ENCODE results near the gene DGKI.

The DGKI gene

DNA sequence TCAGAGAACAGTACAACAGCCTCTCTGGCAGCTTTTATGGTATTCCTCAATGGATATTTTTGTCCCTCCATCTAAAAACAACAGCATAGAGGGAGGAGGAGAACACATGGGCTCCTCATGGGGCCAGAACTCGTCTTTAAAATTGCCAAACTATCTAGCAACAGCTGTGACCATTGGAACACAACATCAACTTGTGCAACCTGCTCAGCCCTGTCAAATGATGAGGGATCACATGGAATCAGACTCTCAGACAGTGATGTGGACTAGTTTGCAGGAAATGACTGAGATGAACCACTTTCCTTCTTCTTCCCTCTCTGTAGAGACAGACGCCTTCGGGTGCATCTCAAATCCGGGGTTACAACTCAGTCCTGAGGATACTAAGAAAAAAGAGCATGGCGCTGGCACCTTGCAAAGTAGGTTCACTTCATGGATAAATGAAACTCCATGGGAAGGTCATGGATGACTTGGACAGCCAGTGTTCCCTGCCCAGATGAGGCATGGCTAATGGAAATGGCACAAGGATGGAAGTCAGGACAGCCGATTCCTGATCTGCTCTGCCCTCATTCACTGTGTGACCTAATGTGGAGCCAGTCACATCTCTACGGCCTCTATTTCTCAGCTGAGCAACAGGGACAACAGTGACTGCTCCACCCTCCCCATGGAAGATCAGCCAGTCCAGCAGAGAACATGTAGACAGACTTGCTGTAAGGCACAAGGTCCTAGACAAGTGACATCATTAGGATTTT, 24.6 kb upstream of the DGKI start:
- peak; percentile 29 for DNase-seq (ENCODE audit: low read depth)

DNA sequence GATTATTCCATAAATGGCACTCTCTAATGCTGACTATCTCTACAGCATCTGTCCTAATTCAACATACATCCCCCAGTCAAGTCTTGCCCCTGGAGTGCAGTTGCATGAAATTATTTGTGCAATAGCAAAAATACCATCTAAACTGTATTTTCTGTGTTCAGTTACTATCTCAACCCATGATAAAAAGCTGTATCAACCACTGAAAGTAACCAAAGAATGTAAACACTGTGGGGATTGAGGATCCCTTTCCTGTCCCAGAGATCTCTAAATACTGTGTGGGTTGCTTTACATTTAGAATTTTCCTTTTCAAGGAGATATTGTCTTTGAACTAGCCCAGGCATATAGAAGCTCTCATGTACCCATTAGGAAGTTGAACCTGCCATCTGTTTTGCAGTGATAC, 23.9 kb upstream of the DGKI start:
- DNase-seq (ENCODE audit: low read depth), result no peak

DNA sequence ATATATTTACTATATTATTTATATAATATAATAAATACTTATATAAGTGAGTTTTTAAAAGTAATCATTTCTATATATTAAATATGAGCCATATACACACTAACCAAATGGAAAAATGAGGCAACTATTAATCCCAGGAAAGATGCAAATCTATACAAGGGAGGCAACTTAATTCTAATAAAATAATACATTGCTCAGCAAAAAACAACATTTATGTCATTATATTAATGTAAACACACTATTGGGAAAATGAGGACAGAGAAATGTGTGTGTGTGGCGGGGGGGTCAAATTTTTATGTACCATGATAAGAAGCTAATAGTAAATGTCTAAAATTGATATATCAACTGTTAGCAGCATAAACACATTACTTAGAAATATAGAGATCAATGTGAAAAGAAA, 23.3 kb upstream of the DGKI start:
- no peak for DNase-seq (ENCODE audit: low read depth)

DNA sequence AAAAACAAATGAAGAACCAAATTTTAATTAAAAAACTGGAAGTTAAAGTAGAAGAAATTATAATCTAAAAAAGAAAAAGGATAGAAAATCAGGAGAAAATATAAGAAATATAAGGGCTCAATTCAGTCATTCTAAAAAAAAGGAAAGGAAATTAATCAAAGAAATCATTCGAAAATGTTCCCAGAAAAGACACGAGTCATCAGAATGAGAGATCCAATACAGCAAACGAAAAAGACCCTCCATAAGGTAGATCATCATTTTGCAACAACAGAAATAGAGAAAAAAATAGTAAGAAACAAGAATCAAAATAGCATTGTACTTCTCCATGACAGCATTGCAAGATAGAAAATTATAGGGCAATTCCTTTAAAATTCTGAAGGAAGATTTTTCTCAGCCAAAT, 22.5 kb upstream of the DGKI start:
- no peak for DNase-seq (ENCODE audit: low read depth)

DNA sequence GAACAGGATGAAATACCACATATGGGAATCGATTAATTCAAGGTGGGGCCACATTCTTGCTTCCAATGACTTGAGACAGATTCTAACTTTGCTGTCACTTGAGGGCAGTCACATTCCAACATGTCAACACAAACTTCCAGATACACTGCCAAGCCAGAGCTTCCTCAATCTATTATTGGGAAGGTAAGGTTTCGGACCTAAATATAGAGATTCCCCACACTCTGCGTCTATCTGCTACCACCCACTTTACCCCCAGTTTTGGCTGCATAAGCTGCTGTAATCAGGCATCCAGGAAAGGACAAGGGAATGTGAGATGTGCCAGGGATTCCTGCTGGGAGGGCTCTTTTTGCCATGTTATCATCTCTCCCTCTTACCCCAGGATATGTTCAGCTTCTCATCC, 20.5 kb upstream of the DGKI start:
- DNase-seq (ENCODE audit: low read depth), result no peak

DNA sequence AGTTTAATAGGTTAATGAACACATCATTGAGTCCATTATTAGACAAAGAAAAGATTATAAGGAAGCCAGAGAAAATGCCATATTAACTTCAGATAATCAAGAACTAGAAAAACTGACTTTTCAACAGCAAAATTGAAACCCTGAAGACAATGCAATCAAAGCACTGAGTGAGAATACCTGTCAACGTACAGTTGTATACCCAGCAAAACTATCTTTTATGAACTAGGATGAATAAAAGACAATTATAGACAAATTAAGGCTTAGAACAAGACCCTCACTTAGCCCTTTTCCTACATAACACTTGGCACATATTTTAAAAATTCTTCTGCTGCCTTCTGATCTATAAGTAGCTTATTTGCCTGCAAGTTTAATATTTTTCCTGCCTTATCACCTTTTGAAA, 19.0 kb upstream of the DGKI start:
- no peak for DNase-seq (ENCODE audit: low read depth)

DNA sequence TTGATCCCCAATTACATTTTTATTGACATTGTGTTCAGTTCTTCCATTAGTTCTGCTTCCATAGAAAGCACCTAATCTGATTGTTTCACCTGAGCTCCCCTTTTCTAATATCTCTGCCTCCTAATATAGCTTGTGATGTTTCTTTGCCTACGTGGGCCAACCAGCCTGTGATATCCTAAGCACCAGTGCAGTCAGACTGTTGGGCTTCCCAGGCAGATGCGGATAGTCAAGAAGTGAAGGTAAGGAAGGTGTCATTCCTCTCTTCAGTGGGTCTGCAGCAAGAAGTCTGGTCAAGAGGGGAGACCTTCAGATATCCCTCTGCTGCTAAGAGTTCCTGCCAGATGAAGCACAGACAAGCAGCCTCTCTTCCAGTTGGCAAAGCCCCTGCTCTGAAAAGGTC, 16.2 kb upstream of the DGKI start:
- DNase-seq (ENCODE audit: low read depth), result no peak

DNA sequence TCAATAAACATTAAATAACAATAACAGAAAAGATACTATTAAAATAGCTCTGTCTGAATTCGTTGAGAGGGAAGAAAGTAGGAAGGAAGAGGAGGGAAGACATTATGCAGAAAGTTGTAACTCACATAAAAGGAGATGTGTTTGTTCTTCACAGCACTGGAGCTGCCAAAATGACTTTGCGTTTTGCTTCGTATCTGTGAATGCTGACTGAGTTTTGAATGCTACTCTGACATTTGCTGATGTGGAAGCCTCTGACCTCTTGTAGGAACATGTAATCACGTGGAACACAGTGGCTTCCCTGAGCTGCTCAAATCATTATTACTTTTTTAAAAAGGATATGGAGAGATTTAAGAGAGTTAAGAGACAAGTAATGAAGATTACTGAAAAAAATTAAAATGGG, 15.6 kb upstream of the DGKI start:
- no peak for DNase-seq (ENCODE audit: low read depth)

DNA sequence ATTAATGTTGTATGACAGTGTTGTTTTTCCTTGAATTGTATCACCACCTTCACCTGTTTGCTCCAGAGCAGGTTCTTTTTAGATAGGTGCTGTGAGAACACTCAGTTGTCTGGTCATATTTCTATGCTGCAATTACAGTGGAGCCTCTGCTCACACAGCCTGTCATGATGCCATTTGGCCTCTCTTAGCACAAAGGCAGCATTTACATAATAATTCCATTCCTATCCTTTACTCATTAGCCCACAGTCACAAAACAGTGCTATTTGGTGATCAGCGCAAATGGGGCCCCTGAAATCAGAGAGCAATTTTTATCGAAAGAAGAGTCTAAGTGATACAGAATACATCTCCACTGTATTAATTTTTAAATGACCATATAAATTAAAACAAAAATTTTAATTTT, 13.8 kb upstream of the DGKI start:
- no peak for DNase-seq (ENCODE audit: low read depth)

DNA sequence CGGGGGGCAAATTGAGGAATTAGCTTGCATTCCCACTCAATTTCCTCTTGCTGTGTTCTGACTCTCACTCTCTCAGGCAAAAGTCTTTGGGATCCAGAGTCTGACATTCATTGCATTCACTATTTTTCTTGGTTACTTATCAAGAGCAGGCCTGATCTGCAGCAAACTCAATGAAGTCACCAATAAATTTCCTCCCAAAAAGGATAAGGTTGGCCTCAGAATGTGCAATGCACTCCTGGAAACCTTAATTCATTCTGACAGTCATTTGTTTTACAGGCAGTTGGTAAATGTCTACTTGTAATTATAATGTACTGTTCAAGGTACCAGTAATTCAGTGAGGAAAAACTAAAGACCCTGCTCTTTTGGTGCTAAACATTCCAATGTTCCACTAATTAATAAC, 6.3 kb upstream of the DGKI start:
- DNase-seq (ENCODE audit: low read depth), result no peak

DNA sequence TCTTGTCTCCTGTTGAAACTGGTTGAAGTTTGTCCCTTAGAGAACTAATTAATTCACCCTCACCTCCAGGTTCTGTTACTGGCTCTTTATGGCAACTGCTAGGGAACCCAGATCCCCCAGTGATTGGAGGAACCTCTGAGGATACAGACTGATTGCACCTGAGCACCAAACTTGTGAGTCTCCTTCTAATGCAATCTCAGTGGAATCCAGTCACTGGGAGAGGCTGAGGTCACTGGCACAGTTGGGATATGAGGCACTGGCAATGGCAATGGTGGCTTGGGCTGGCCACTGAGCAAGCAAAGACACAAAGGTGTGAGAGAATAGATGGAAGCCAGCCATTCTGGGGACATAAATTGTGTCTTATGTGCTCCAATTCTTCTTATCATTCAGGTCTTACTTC, 5.3 kb upstream of the DGKI start:
- DNase-seq (ENCODE audit: low read depth), result no peak

DNA sequence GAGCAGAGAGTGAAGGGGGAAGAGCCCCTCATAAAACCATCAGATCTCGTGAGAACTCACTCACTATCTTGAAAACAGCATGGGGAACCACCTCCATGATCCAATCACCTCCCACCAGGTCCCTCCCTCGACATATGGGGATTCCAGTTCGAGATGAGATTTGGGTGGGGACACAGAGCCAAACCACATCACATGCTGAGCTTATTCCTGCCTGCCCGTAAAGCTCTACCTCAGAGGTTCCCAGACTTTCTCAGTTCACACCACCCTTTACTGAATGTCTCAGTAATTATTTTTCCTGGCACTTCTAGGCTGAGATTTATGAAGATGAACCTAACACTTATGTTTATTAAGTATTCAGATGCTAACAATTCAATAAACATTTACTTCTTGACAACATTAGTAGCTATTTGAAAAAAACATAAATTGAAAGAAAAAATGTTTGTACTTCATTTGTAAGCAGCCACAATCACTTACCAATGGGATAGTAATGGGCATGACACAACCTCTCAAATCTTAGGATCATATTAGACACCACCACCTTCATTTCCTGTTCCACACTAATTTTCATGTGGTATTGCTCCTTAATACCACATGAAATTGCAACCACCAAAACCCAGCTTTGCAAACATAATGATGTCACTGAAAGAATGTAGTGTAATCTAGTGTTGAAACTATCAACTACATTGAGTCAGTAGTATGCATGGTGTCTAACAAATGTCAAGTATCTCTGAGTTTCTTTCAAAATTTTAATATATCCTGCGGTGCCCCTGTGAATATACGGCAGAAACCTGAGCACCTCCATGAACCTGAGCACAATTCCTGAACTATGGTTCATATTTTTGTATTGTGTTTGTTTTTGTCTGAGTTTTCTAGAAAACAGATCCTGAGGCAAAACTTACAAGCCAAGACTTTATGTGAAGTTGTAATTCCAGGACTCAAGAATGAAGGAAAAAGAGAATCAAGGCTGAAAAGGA, 4.5 kb upstream of the DGKI start:
- DNase-seq (ENCODE audit: low read depth), result peak; percentile 61

DNA sequence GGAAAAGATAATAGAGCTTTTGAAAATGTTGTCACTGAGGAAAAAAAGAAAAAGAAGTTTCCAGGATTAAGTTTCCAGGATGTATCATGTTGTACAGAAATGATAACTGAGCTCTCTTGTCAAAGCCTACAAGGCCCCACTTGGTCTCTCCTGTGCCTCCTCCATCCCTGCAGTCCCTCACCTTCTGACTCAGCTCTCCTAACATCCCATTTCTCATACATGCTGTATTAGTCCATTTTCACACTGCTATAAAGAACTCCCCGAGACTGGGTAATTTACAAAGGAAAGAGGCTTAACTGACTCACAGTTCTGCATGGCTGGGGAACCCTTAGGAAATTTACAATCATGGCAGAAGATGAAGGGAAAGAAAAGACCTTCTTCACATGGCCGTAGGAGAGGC, 3.8 kb upstream of the DGKI start:
- DNase-seq (ENCODE audit: low read depth), result peak; percentile 69

DNA sequence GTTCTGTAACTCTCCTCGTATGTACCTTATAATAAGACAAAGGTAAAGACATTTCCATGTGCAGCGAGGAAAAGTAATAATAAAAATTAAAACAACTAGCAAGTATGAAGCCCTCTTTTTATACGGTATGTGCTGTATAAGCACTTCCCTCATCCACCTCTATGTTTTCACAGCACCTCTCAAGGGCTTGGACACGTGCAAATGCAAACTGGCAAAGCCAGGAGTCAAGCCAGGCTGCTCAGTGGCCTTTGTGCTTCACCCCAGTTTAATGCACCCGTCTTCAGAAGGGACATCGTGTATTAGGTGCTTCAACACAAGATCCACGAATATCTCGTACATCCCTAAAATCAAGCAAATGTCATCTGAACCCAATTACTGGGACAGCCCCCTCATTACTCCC, 1.3 kb upstream of the DGKI start:
- no peak for DNase-seq (ENCODE audit: low read depth)

DNA sequence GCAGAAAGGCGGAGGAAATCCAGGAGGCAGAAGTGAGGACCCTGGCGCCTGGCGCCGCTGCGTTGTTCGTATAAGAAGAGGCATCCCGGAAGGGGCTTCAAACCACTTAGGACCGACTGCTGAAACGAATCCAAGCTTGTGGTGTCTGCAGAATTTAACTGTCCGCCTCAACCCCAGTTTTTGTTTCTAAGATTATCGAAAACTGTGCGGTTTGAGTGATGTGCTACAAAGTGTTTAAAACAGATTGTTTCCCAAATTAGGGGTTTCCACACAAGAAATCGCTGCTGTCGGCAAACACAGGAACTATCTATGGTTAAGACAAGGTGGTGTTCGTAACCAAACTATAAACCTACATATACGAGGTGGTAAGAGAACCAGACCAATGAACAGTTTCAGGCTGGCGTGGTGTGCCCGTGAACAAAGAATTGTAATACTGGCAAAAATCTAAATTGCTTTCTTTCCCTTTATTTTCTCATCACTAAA, 835 bp upstream of the DGKI start:
- peak; percentile 23 for DNase-seq (ENCODE audit: low read depth)

DNA sequence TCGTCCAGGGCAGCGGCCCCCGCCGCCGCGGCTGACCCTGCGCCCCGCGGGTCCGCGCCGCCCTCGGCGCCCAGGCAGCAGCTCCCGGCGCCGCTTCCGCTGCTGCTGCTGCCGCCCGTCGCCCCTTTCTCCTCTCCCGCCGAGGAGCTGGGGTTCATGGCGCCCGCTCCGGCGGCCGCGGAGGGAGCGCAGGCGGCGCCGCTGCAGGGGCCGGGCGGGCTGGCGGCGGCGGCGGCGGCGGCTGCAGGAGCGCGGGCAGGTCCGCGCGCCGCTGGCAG, 286 bp downstream of the DGKI start:
- DNase-seq (ENCODE audit: low read depth), result peak; percentile 27

DNA sequence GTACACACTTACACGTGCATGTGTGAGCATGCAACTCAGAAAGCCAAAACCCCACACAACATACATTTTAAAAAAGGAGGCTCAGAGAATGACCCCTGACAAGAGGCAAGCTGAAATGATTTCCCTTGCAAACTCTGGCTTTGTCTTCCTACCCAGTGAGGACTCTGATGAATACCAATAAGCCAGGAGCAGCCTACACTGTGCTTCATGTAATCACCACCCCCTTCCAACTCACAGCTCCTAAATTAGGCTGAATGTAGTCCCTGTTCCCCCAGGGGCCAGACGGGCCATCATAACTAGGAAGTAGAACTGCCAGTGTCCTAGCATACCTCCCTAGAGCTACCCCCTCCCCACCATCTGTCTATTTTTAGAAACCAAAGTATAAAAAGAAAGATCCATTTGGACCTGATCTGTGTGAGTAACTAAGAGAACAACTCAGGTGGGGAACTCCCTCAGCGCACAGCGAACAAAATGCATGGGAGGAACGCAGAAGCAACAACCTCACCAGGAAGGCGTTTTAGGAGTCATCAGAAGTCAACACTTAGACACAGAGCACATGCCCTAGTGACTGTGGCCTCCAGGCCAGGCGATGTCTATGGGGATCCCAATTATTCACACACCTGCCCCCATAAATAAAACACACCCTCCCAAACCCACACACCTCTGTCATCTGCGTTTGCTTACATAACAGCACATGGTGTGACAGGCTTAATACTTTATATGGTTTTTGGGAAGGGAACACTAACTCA, 1.9 kb downstream of the DGKI start:
- DNase-seq (ENCODE audit: low read depth), result no peak

DNA sequence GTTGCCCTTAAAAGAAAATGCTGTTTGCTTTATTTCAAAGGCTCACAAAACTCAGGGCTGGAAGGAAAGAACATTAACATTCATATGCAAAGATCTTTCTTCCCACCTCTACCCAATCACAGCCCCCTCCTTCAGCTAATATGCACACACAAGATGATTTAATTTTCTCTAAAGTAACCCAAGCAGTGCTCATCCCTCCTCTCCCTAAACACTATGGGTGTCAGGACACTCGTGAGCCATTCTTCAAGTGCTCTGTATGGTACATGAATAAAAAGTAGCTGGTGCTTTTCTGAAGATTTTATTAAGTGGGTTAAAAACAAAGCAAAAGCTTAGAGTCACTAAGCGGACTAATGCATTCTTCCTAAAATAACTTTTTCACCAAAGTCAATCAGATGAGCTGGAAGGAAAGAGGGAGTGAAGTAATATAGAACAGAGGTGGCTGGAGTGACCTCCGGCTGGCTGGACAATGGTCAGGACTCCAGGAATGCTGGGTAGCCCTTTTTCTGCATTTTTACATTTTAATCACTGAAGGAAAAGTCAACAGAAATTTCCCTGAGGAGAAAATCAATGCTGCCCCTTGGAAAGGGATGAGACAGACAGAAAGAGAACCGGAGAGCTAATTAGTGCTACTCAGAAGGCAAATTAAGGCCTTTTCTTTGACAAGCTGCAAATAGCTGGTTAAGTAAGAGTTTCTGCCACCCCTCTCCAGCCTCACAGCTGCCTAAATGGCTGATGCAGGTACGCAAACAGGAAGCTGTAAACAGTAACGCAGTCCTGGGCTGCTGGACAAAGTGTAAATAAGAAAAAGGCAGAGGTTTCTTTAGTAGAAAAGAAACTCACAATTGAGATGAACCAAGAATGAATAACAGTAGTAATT, 6.6 kb downstream of the DGKI start:
- no peak for DNase-seq (ENCODE audit: low read depth)

DNA sequence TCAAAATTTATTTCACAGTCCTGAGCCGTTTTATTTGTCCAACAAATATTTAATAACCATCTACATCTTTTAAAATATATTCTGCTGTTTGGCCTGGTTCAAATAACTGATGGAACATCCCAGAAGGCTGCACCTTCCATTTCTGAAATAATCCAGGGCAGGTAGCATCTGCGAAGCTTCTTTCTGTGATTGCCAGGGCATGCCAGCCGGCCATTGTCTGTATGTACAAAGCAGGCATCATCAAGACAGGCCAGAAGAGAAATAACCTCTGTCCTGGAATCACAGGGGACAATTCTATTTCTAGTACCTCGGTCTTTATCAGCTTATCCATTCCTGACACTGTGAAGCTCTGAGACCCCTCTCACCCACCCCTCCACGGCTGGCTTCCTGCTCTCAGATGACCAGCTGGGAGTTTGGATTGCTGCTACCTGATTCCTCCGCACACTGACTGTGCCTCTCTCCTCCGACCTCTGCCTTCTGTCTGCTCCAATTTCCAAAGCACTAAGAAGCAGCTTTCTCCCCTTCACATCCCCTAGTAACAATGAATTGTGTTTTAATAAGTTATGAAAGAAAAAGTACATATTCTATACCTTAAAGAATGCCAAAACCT, 8.0 kb downstream of the DGKI start:
- DNase-seq (ENCODE audit: low read depth), result no peak

DNA sequence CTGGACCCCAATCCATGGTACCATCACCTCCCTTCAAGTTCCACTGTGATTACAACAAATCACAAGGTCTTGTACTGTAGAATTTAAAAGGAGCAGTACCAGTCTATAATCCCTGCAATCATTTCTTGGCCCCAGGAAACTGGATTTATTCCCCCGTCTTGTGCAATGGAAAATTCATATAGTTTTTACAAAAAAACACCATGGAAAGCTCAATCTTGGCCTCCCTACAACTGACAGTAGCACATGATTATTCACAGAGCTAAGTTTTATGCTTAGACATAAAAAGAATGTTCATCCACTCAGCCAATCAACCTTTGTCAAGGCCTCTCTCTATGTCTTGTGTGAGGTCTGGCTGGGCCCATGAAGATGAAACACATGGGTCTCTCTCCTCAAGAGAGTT, 10.2 kb downstream of the DGKI start:
- peak; percentile 11 for DNase-seq (ENCODE audit: low read depth)

DNA sequence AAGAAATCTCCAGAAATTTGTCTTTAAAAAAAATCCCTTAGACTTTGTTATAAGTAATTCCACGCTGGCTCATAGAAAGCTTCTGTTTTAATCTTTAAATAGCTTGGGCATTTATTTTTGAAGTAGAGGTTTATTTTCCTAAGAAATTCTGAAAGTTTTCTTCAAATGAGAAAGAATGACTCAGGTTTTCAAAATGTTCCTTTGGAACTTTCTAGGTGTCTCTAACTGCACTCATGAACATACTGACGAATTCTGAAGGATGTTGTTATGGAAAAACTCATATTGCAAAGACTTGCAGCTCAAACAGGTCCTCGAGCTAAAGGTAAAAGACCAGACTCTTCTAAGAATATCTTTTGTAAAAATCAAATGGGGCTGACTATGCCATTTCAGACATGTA, 10.7 kb downstream of the DGKI start:
- DNase-seq (ENCODE audit: low read depth), result peak; percentile 68

Measured in EH (cell line).